IPS DF 19.7 (cell line): ENCODE data around the gene STK39.

Source experiments
- DNase-seq: peaks from one replicate; pipeline ENCODE4 v3.0.0-alpha.2; 2013; ENCODE audit warnings: low read depth, low spot score

STK39 gene

DNA sequence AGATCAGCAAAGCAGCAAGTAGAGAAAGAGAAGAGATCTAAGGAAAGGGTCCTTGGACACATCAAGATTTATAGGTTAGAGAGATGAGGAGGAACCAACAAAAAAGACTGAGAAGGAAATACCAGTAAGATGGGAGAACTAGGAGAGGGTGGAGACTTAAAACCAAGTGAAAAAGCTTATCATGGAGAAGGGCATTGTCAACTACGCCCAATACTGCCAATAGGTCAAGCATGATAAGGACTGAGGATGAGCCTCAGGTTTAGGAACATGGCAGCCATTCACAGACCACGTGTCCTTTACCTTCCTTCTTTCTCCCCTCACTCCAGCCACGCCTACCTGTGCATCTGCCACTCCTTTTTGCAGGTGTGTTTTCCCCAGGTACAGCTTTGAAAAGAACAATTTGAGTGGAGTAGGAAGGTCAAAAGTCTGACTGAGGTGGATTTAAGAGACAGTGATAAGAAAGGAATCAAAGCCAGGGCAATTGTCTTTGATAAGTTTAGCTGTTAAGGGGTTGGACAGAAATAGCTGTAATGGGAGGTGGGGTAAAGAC is 238.7 kb downstream of the STK39 start:
- no peak for DNase-seq

GRCh38 chr2:168006498-168006897 is 240.9 kb downstream of the STK39 start:
- no peak for DNase-seq

DNA sequence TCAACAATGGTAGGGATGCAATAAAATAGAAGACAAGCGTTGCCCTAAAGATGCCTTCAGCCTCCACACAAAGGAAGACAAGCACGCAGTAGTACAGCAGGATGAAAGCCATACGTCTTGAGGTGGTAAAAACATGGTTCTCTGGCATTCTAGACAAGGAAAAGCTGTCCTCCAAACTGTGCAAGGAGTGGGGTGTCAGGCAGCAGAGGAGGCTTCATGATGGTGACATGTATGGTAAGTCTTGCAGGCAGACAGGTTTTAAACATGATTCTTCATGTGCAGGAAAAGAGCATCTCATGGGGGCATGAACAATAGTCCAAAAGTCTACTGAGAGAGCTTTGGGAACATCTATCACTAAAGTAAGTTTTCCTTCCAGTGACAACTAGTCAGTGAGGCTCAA is 241.8 kb downstream of the STK39 start:
- DNase-seq, result no peak

GRCh38 chr2:168003876-168004275 is 243.5 kb downstream of the STK39 start:
- no peak for DNase-seq

- DNase-seq, result no peak
Observed at GRCh38 chr2:168002021-168002553, 245.3 kb downstream of the STK39 start.

GRCh38 chr2:167992278-167992677 is 255.1 kb downstream of the STK39 start:
- no peak for DNase-seq

GRCh38 chr2:167990062-167990461 is 257.3 kb downstream of the STK39 start:
- DNase-seq, result no peak

DNA sequence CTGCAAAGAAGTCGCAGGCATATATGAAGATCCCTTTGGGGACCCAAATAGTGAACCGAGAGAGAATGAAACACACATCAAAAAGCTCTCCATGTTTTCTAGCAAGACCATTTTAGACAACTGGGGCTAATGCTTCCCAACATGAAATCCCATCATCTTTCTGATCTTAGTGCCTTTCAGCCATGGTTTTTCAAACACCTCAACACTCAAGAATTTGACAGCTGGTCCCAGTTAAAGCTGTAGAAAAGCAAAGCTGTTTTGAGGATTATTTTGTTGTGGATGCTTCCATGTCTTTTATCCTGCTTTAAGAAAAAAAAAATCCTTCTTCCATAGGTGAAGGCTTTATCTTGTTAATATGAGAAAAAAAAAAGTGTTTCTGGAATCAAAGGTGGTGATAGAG is 259.1 kb downstream of the STK39 start:
- no peak for DNase-seq

DNA sequence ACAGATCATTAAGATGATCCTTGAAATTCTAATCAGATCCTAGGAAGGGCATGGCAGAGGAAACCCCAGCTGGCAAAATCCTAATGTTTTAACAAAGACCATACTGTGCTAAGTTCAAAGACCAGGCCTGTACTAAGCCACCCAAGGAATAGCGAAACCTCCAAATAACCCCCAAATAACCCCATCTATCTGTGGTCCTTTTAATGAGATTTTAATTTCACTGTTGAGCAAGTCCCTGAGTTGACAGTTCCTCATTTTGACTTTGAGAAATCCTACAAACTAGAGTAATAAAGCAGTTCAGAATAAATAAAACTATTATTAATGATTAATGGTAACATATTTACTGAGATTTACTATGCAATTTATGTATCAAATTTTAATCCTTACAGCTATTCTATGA is 259.8 kb downstream of the STK39 start:
- DNase-seq, result no peak

DNA sequence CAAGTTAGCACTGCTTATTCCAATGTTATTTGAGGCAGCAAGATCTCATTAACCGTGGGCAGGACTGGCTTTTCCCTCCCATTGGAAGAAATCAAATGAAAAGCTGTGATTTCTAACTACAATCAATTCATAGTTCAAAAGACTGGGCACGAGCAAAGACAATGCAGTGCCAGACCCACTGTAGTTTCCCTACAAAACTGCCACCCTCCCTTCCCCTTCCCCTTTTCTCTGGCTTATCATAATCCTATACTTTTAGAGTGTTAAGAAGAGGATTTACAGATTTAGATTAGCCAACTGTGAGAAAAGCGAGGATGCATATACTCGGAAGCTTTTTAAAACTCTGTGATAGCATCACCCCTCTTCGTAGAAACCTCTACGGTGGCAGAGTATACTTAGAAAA is 260.4 kb downstream of the STK39 start:
- DNase-seq, result no peak

- DNase-seq, result no peak
Observed at GRCh38 chr2:167986223-167986622, 261.2 kb downstream of the STK39 start.

GRCh38 chr2:167981945-167982344 is 265.4 kb downstream of the STK39 start:
- no peak for DNase-seq

DNA sequence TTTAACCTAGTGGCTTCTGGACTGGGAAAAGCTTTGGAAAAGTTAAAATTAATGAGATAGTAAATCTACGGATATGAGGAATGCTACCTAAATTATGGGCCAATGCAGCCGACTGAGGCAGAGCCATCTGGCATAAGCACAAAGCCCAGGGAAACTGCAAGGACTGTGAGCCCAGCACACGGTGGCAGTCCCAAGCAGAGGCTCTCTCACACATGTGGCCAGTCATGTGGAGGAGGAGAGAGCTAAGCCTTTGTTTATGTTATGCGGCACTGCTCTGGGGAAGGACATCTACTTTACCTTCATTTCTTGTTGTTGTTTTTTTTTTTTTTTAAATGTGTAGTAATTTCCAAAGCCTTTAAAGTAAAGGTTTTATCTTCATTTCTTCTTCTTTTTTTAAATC is 267.0 kb downstream of the STK39 start:
- no peak for DNase-seq

DNA sequence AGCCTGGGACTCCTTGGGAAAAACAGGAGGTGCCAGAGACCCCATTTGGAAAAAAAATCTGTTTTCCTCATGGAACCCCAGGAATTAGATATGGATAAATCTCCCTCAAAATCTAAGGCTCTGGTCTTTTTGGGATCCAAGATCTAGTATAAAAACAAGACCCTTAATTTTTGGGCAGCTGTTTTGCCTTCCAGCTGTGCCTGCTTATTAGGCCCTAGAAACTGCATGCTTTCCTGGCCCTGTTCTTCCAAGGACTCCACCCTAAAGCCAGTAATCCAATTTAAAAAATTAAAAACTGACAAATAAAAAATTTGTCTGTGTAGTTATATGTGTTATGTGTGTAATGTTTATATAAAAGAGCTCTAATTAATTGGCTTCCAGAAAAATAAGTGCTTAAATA is 274.6 kb downstream of the STK39 start:
- DNase-seq, result no peak

DNA sequence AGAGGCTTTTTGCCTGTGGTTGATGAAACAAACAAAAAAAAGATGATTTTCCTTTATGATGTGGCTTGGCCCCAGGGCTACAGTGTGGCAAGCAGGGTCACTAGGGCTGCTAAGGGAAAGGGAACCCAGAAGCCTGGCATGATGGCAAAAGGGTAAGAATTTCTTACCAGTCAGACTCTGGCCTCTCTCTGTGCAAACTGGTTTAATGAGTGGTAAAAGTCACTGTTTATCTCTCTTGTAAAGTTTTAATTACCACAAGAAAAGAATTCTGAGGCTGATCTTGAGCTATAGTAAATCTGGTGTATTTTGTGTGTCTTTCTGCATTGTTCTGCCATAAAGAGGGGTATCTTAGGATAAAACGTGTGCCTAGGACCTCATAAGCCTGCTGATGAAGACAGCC is 275.4 kb downstream of the STK39 start:
- DNase-seq, result no peak

DNA sequence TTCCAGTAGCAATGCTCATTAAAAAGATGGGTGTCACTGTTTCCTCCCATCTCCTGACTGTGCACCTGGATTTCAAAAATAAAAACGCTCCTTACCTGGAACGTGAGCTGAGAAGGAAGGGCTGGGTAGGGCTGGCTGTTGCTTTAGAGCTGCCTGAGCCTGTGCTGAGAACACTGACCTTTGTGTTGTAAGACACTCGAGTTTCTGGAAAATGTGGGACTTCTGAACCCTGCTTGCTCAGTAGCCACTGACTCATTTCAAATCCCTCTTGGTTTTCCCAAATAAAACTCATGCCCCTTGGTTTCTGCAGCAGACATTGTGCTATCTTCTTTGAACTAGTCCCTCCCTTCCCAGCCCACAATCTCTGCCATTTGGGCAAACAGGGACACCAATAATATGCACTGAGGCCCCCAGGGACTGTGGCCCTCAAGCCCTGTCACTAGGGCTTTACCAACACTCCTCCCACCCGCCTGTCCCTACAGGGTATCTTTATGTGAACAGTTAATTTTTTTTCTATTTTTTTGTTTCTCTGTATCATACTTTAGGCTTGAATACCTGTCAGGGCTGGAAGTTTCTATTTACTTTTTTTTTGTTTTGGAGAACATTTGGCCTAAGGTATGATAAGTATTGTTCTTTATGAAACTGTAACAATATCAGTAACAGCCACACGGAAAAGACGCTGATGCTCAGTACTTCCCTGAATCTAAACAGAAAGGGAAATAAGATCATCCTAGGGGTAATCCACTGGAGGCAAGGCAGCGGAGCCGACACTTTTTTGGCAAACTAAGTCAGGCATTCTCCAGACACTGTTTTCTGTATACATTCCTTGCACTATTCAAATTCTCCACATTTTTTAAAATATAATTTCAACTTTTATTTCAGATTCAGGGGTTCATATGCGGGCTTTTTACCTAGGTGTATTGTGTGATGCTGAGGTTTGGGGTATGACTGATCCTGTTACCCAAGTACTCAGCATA is 280.2 kb downstream of the STK39 start:
- DNase-seq, result no peak

DNA sequence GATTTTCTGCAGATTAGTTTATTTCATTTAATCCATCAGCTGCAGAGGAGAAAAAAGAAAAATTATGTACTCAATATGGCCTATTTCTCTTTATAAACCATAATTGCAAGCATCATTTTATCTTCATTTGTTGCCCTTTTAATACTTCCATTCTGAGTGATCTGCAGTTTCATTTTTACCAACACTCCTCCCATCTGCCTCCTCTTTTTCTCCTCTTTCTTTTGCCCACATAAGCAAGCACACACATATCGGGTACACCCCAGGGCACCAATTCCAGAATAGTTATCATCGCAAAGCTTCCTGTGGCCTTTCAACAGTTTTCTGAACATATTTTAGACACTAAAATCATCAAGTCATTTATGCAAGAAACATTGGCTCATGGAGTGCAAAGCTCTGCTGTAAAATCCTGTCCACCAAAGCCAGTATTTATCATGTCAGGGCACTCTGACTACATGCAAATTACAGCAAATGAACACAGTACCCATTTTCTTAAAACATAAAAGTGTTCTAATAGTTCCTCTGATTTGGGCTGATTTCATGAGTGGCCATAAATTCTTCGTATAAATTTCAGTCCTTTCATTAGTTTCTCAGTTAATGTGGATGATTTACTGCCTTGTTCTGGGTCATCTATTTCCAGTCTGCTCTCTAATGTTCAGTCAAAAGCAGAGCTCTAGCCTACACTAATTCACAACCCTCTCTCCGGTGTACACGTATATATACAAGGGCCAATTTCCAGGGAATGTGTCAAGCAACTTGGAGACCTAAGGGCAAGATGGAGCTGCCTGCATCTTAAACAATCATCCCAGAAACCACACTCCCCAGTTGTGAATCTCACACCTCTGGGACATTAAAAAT is 281.3 kb downstream of the STK39 start:
- DNase-seq, result no peak

- no peak for DNase-seq
Observed at GRCh38 chr2:167964650-167965413, 282.6 kb downstream of the STK39 start.

- DNase-seq, result no peak
Observed at GRCh38 chr2:167963899-167964649, 283.3 kb downstream of the STK39 start.

DNA sequence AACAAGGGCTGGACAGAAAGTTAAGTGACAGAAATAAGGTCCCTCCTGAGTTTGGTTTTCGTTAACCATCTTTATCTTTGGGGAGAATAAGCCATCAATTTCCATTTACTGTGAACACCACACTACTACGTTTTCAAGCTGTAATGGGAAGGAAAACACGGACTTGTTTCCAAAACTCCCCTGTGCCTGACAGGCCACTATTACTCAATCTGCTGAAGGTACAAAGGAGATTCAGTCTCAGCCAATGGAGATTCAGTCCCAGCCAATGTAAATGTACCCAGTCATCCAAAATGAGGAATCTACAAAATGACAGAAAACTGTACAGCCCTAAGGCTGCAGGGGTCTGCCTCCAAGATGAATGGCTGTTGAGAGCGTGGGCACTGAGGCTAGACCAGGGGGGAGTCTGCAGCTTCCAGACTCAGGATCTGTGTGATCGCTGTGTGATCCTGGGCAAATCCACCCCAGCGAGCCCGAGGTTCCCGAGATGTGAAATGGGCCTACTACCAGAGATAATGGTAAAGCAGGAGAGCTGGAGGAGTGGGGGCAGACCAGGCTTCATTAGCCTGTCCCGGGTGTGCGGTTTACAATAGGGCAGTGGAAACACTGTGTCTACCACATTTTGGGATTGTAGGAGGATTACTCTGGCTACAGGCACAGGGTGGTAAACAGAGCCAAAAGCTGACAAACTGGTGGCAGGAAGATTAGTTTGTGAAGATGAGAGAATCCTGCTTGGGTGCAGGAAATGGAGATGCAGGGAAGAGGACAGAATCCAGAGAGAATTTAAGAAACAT is 284.8 kb downstream of the STK39 start:
- DNase-seq, result no peak
